GM10266 (cell line): ENCODE measurements around the gene ARHGDIB.

Experiments
- DNase-seq: peaks from one replicate; pipeline ENCODE4 v3.0.0; 2012; ENCODE audit errors: extremely low spot score
- CTCF ChIP-seq: IDR thresholded peaks from 2 replicates; pipeline ENCODE4 v1.5.1; 2012; ENCODE audit warnings: mild to moderate bottlenecking, low read depth; ENCODE audit not compliant: control insufficient read depth, insufficient read depth; ENCODE audit errors: missing control alignments

The ARHGDIB gene

GRCh38 chr12:14892726-14893505 lies 68.5 kb downstream of the ARHGDIB start:
- no peak for TF ChIP-seq CTCF

More at GRCh38 chr12:14892726-14893505, 68.5 kb downstream of the ARHGDIB start:
- no peak for DNase-seq
